HepG2 (cell line): ENCODE results near the gene GPER1. TPM values are rescaled to one million over a fixed set of nuclear protein-coding genes. Genes with fewer than 3 reads are reported as not detected.

ENCODE experiments used
- AHR ChIP-seq: IDR thresholded peaks from 2 replicates; pipeline ENCODE4 v1.6.1; 2018; ENCODE audit warnings: missing genetic modification reagents, missing compliant biosample characterization
- KLF15 ChIP-seq: sonication (generic); formaldehyde crosslinking; IDR thresholded peaks from 2 replicates; pipeline ENCODE4 v1.8.1; 2023; ENCODE audit warnings: borderline replicate concordance, mild to moderate bottlenecking, inconsistent platforms, missing genetic modification reagents, mixed read lengths
- NFKBIZ ChIP-seq: IDR thresholded peaks from 2 replicates; pipeline ENCODE4 v1.6.1; 2018; ENCODE audit warnings: missing genetic modification reagents, missing compliant biosample characterization
- NFRKB ChIP-seq: fragments of 450-650 bp; IDR thresholded peaks from 2 replicates; pipeline ENCODE4 v1.6.1; 2017
- SAP130 ChIP-seq: IDR thresholded peaks from 2 replicates; pipeline ENCODE4 v1.6.1; 2016; ENCODE audit warnings: low read depth
- SKI ChIP-seq: fragments of 450-650 bp; IDR thresholded peaks from one replicate; pipeline ENCODE4 v1.6.1; 2018; ENCODE audit warnings: mild to moderate bottlenecking; ENCODE audit not compliant: partially characterized antibody
- SP140L ChIP-seq: sonication (generic); formaldehyde crosslinking; IDR thresholded peaks from 2 replicates; pipeline ENCODE4 v1.4.0; 2020; ENCODE audit warnings: missing genetic modification reagents, borderline replicate concordance
- ZBTB42 ChIP-seq: sonication (generic); formaldehyde crosslinking; IDR thresholded peaks from 2 replicates; pipeline ENCODE4 v1.5.0; 2020; ENCODE audit warnings: mild to moderate bottlenecking, missing genetic modification reagents
- ZMYM3 ChIP-seq: sonication (generic); formaldehyde crosslinking; IDR thresholded peaks from 2 replicates; pipeline ENCODE4 v1.5.1; 2020; ENCODE audit warnings: mild to moderate bottlenecking, missing genetic modification reagents
- ZNF274 ChIP-seq: sonication (generic); formaldehyde crosslinking; IDR thresholded peaks from 2 replicates; pipeline ENCODE4 v1.5.1; 2020; ENCODE audit warnings: mild to moderate bottlenecking, missing genetic modification reagents
- ZNF660 ChIP-seq: sonication (generic); formaldehyde crosslinking; IDR thresholded peaks from 2 replicates; pipeline ENCODE4 v1.5.1; 2020; ENCODE audit warnings: mild to moderate bottlenecking, low read depth, missing genetic modification reagents, borderline replicate concordance
- ZNF740 ChIP-seq: sonication (generic); formaldehyde crosslinking; IDR thresholded peaks from 2 replicates; pipeline ENCODE4 v1.4.0; 2020; ENCODE audit warnings: missing genetic modification reagents
- polyA plus RNA-seq, 8 experiments: library from polyadenylated mRNA; depleted of rRNA in 3 of 8; stranded (reverse) in 7 of 8; unstranded in 1 of 8; fragments of >200 nt; fragmentation: Illumina TruSeq in 4 of 8; extraction: Trizol in 4 of 8; gene quantifications; 2 replicates each; pipeline versions ENCODE4 v1.2.1 to v1.2.3, GENCODE V29; 2011 to 2016; ENCODE audit warnings: low read depth in 4 of 8, missing spikeins in 1 of 8, mixed read lengths in 1 of 8; ENCODE audit not compliant: insufficient read depth in 1 of 8
- total RNA-seq, 5 experiments: library from RNA; depleted of rRNA; stranded (reverse); fragments of >200 nt; fragmentation: Illumina TruSeq; extraction: Trizol; gene quantifications; 2 replicates each; pipeline ENCODE4 v1.2.3, GENCODE V29; 2016; ENCODE audit warnings: low read depth in 1 of 5
- TF ChIP-seq, protein P1 (sequence below): sonication (generic); formaldehyde crosslinking; IDR thresholded peaks from 2 replicates; pipeline ENCODE4 v1.5.0; 2020; ENCODE audit warnings: missing genetic modification reagents
- TF ChIP-seq, protein P2 (sequence below): sonication (generic); IDR thresholded peaks from 2 replicates; pipeline ENCODE4 v1.6.1; 2016; ENCODE audit warnings: low read depth, borderline replicate concordance
- TF ChIP-seq, protein P3 (sequence below): sonication (generic); formaldehyde crosslinking; IDR thresholded peaks from 2 replicates; pipeline ENCODE4 v1.4.0; 2020; ENCODE audit warnings: missing genetic modification reagents, borderline replicate concordance
- TF ChIP-seq, protein P4 (sequence below): sonication (generic); formaldehyde crosslinking; IDR thresholded peaks from 2 replicates; pipeline ENCODE4 v1.5.0; 2020; ENCODE audit warnings: missing genetic modification reagents, mild to moderate bottlenecking, borderline replicate concordance
- TF ChIP-seq, protein P5 (sequence below): sonication (generic); formaldehyde crosslinking; IDR thresholded peaks from 2 replicates; pipeline ENCODE4 v1.4.0; 2020; ENCODE audit warnings: mild to moderate bottlenecking, missing genetic modification reagents

Gene GPER1
- total and polyA plus RNA-seq, 2 of the 13 experiments (the other 11 are each of a cell fraction or from before 2014, with no cell fraction given): 12.7 to 19.7 TPM

- TF ChIP-seq ZMYM3 (CRISPR knock-in tag) (no peak), ZNF274 (CRISPR knock-in tag) (peak; percentile 67; the same call in 1 of the 2 replicates), KLF15 (CRISPR knock-in tag) (peak; percentile 87; the same call in 1 of the 2 replicates), AHR (CRISPR knock-in tag) (no peak), ZNF660 (CRISPR knock-in tag) (no peak), ZBTB42 (no peak), ZNF740 (CRISPR knock-in tag) (no peak), SKI (peak; percentile 41), SP140L (CRISPR knock-in tag) (no peak), NFRKB (no peak), SAP130 (CRISPR knock-in tag) (peak; percentile 64), NFKBIZ (CRISPR knock-in tag) (no peak)
- TF ChIP-seq, protein P1, sequence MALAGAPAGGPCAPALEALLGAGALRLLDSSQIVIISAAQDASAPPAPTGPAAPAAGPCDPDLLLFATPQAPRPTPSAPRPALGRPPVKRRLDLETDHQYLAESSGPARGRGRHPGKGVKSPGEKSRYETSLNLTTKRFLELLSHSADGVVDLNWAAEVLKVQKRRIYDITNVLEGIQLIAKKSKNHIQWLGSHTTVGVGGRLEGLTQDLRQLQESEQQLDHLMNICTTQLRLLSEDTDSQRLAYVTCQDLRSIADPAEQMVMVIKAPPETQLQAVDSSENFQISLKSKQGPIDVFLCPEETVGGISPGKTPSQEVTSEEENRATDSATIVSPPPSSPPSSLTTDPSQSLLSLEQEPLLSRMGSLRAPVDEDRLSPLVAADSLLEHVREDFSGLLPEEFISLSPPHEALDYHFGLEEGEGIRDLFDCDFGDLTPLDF (CRISPR knock-in tag): no peak
- TF ChIP-seq, protein P2, sequence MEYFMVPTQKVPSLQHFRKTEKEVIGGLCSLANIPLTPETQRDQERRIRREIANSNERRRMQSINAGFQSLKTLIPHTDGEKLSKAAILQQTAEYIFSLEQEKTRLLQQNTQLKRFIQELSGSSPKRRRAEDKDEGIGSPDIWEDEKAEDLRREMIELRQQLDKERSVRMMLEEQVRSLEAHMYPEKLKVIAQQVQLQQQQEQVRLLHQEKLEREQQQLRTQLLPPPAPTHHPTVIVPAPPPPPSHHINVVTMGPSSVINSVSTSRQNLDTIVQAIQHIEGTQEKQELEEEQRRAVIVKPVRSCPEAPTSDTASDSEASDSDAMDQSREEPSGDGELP: no peak
- TF ChIP-seq, protein P3, sequence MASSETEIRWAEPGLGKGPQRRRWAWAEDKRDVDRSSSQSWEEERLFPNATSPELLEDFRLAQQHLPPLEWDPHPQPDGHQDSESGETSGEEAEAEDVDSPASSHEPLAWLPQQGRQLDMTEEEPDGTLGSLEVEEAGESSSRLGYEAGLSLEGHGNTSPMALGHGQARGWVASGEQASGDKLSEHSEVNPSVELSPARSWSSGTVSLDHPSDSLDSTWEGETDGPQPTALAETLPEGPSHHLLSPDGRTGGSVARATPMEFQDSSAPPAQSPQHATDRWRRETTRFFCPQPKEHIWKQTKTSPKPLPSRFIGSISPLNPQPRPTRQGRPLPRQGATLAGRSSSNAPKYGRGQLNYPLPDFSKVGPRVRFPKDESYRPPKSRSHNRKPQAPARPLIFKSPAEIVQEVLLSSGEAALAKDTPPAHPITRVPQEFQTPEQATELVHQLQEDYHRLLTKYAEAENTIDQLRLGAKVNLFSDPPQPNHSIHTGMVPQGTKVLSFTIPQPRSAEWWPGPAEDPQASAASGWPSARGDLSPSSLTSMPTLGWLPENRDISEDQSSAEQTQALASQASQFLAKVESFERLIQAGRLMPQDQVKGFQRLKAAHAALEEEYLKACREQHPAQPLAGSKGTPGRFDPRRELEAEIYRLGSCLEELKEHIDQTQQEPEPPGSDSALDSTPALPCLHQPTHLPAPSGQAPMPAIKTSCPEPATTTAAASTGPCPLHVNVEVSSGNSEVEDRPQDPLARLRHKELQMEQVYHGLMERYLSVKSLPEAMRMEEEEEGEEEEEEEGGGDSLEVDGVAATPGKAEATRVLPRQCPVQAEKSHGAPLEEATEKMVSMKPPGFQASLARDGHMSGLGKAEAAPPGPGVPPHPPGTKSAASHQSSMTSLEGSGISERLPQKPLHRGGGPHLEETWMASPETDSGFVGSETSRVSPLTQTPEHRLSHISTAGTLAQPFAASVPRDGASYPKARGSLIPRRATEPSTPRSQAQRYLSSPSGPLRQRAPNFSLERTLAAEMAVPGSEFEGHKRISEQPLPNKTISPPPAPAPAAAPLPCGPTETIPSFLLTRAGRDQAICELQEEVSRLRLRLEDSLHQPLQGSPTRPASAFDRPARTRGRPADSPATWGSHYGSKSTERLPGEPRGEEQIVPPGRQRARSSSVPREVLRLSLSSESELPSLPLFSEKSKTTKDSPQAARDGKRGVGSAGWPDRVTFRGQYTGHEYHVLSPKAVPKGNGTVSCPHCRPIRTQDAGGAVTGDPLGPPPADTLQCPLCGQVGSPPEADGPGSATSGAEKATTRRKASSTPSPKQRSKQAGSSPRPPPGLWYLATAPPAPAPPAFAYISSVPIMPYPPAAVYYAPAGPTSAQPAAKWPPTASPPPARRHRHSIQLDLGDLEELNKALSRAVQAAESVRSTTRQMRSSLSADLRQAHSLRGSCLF: no peak
- TF ChIP-seq, protein P4, sequence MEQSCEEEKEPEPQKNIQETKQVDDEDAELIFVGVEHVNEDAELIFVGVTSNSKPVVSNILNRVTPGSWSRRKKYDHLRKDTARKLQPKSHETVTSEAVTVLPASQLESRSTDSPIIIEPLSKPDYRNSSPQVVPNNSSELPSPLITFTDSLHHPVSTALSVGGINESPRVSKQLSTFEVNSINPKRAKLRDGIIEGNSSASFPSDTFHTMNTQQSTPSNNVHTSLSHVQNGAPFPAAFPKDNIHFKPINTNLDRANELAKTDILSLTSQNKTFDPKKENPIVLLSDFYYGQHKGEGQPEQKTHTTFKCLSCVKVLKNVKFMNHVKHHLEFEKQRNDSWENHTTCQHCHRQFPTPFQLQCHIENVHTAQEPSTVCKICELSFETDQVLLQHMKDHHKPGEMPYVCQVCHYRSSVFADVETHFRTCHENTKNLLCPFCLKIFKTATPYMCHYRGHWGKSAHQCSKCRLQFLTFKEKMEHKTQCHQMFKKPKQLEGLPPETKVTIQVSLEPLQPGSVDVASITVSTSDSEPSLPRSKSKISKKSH (CRISPR knock-in tag): no peak
- TF ChIP-seq, protein P5, sequence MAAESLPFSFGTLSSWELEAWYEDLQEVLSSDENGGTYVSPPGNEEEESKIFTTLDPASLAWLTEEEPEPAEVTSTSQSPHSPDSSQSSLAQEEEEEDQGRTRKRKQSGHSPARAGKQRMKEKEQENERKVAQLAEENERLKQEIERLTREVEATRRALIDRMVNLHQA (CRISPR knock-in tag): no peak
Observed at GRCh38 chr7:1044189-1045068, 43.5 kb upstream of the GPER1 start, which contains the start of gene GPR146 (continued).
